MM.1S (cell line): ENCODE results near the gene C1orf198.

ENCODE experiments used
- EZH2 ChIP-seq: fragments of 300-600 bp; sonication (generic); optimal IDR thresholded peaks from 2 replicates; pipeline ENCODE3; 2017; ENCODE audit warnings: low read depth, mild to moderate bottlenecking, antibody characterized with exemption, low read length, mixed read lengths
- TF ChIP-seq, protein P1 (sequence below): fragments of 300-600 bp; sonication (generic); IDR thresholded peaks from 2 replicates; pipeline ENCODE4 v1.5.1; 2016; ENCODE audit warnings: antibody characterized with exemption, low read length, mixed read lengths

DNA sequence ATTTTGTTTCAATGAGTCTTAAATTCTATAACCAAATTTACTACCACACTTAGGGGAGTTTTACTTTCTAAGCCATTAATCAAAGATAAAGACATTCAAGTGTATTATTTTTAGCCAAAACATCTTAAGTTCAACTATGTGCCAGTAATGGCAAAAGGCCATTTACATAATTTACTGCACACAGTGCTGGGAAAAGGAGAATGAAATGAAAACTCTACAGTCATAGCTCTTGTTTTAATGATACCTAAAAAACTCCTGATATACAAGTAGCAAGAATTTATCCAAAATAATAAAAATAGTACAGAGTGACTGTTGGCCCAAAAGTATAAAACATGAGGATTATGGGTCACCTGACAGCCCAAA, 42.4 kb upstream of the C1orf198 start:
- TF ChIP-seq EZH2 = no peak
- TF ChIP-seq, protein P1, sequence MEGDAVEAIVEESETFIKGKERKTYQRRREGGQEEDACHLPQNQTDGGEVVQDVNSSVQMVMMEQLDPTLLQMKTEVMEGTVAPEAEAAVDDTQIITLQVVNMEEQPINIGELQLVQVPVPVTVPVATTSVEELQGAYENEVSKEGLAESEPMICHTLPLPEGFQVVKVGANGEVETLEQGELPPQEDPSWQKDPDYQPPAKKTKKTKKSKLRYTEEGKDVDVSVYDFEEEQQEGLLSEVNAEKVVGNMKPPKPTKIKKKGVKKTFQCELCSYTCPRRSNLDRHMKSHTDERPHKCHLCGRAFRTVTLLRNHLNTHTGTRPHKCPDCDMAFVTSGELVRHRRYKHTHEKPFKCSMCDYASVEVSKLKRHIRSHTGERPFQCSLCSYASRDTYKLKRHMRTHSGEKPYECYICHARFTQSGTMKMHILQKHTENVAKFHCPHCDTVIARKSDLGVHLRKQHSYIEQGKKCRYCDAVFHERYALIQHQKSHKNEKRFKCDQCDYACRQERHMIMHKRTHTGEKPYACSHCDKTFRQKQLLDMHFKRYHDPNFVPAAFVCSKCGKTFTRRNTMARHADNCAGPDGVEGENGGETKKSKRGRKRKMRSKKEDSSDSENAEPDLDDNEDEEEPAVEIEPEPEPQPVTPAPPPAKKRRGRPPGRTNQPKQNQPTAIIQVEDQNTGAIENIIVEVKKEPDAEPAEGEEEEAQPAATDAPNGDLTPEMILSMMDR = no peak
